ENCODE data around the gene WWOX. TPM values are rescaled to one million over a fixed set of nuclear protein-coding genes. Genes with fewer than 3 reads are reported as not detected.

The WWOX gene
- total RNA-seq, 3 donors from 2014 or later = 11.7 to 18.0 (median 13.8) TPM

- H3K4me1 ChIP-seq (ENCODE audit: low read depth) = no peaks in the 10 kb centered on the region
- intact Hi-C loops (cut with DNase I, micrococcal nuclease) = no loop called here
These were observed 922.7 kb downstream of the WWOX start for GRCh38 chr16:79021991-79022630.

GRCh38 chr16:79026117-79026516 is 926.7 kb downstream of the WWOX start:
- H3K36me3 ChIP-seq (ENCODE audit: low read depth) = no peaks in the 10 kb centered on the region
- intact Hi-C loops (cut with DNase I, micrococcal nuclease) = no loop called here
- H3K9me3 ChIP-seq = no peaks in the 10 kb centered on the region
- ATAC-seq = no peak
- no peak overlapping the region for H3K4me3 ChIP-seq
- H3K4me1 ChIP-seq (ENCODE audit: low read depth) = no peaks in the 10 kb centered on the region
- no peak for DNase-seq
- TF ChIP-seq CTCF (IDR thresholded peaks at IDR 0.05) = no peak

More at GRCh38 chr16:79021991-79022630, 922.7 kb downstream of the WWOX start:
- H3K4me3 ChIP-seq = no peak overlapping the region
- no peak for DNase-seq
- no peak for TF ChIP-seq CTCF (IDR thresholded peaks at IDR 0.05)
- no peaks in the 10 kb centered on the region for H3K9me3 ChIP-seq
- H3K36me3 ChIP-seq (ENCODE audit: low read depth) = no peaks in the 10 kb centered on the region
- ATAC-seq = no peak

DNA sequence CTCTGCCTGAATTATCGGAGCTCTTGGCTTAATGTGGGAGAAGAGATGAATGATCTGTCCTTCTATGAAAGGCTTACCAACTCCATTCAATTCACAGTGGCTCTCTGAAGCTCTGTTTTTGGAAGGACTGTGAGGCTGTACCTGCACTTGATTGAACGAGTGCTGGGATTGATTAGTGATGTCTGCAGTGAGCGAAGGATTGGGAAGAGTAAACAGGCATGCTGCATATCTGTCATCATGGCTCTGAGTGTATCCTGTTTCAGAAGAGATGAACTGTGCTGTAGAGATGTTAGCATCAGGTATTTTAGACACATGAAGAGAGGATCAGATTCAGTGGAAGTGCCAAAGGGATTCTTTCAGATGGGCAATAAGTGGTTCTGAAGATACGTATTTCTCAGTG is 937.1 kb downstream of the WWOX start:
- Histone ChIP-seq H3K4me1 (ENCODE audit: low read depth) (no peaks in the 10 kb centered on the region), H3K36me3 (ENCODE audit: low read depth) (no peaks in the 10 kb centered on the region), H3K4me3 (no peak overlapping the region), H3K9me3 (no peaks in the 10 kb centered on the region)
- no peak for TF ChIP-seq CTCF (IDR thresholded peaks at IDR 0.05)
- intact Hi-C loops (cut with DNase I, micrococcal nuclease) = no loop called here
- ATAC-seq (no peak), DNase-seq (no peak)

- no peaks in the 10 kb centered on the region for H3K36me3 ChIP-seq (ENCODE audit: low read depth)
- H3K9me3 ChIP-seq = no peaks in the 10 kb centered on the region
- H3K4me3 ChIP-seq = no peak overlapping the region
- H3K4me1 ChIP-seq (ENCODE audit: low read depth) = no peaks in the 10 kb centered on the region
- DNase-seq (peak in 2 of 3 donors; percentile 18 to 28), ATAC-seq (peak; percentile 31)
- intact Hi-C loops (cut with DNase I, micrococcal nuclease) = no loop called here
- no peak for TF ChIP-seq CTCF (IDR thresholded peaks at IDR 0.05)
These were observed 938.3 kb downstream of the WWOX start for GRCh38 chr16:79037521-79038373.

- ATAC-seq (no peak), DNase-seq (no peak)
- H3K36me3 ChIP-seq (ENCODE audit: low read depth) = no peaks in the 10 kb centered on the region
- H3K4me1 ChIP-seq (ENCODE audit: low read depth) = no peaks in the 10 kb centered on the region
- no peak for TF ChIP-seq CTCF (IDR thresholded peaks at IDR 0.05)
- H3K9me3 ChIP-seq = no peaks in the 10 kb centered on the region
- no peak overlapping the region for H3K4me3 ChIP-seq
- intact Hi-C loops (cut with DNase I, micrococcal nuclease) = no loop called here
These were observed 941.8 kb downstream of the WWOX start for GRCh38 chr16:79041206-79041605.
